NT2/D1 (cell line): ENCODE results near the gene NAGA.

ENCODE experiments used
- YY1 ChIP-seq: IDR thresholded peaks from 2 replicates; pipeline ENCODE4 v1.6.1; 2011; ENCODE audit not compliant: insufficient read length, insufficient read depth
- ZNF274 ChIP-seq: IDR thresholded peaks from 2 replicates; pipeline ENCODE4 v1.6.1; 2011; ENCODE audit warnings: mild to moderate bottlenecking, low read depth, low read length

DNA sequence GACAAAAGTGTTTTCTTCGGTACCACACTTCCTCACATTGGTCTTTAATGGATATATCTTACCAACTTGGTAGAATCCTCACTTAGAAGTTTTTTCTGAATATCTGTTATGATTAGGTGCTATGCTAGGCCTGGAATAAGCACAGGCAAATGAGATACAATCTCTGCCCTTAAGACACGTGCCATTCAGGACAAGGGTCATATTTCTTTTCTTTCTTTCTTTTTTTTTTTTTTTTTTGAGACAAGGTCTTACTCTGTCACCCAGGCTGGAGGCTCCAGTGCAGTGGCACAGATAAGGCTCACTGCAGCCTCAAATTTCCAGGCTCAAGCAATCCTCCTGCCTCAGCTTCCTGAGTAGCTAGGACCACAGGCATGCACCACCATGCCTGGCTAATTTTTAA lies 49.0 kb downstream of the NAGA start:
- TF ChIP-seq ZNF274 (no peak), YY1 (no peak)
